ENCODE data around the gene KIAA1755.

GRCh38 chr20:38213607-38213940 is 47.0 kb downstream of the KIAA1755 start:
- TF ChIP-seq POLR2A (IDR thresholded peaks at IDR 0.05; ENCODE audit: extremely low read depth, insufficient read length): no peak
- TF ChIP-seq, protein P1, sequence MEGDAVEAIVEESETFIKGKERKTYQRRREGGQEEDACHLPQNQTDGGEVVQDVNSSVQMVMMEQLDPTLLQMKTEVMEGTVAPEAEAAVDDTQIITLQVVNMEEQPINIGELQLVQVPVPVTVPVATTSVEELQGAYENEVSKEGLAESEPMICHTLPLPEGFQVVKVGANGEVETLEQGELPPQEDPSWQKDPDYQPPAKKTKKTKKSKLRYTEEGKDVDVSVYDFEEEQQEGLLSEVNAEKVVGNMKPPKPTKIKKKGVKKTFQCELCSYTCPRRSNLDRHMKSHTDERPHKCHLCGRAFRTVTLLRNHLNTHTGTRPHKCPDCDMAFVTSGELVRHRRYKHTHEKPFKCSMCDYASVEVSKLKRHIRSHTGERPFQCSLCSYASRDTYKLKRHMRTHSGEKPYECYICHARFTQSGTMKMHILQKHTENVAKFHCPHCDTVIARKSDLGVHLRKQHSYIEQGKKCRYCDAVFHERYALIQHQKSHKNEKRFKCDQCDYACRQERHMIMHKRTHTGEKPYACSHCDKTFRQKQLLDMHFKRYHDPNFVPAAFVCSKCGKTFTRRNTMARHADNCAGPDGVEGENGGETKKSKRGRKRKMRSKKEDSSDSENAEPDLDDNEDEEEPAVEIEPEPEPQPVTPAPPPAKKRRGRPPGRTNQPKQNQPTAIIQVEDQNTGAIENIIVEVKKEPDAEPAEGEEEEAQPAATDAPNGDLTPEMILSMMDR (IDR thresholded peaks at IDR 0.05; ENCODE audit: low read depth, low read length): no peak
- TF ChIP-seq, protein P2, sequence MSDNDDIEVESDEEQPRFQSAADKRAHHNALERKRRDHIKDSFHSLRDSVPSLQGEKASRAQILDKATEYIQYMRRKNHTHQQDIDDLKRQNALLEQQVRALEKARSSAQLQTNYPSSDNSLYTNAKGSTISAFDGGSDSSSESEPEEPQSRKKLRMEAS (IDR thresholded peaks at IDR 0.05; ENCODE audit: low read depth, low read length): no peak
